Measurements from ENCODE around the gene FEN1. TPM values are rescaled to one million over a fixed set of nuclear protein-coding genes. Genes with fewer than 3 reads are reported as not detected.

The FEN1 gene
- polyA plus RNA-seq, 3 donors from 2014 or later, result 20.3 to 31.3 (median 24.6) TPM

DNA sequence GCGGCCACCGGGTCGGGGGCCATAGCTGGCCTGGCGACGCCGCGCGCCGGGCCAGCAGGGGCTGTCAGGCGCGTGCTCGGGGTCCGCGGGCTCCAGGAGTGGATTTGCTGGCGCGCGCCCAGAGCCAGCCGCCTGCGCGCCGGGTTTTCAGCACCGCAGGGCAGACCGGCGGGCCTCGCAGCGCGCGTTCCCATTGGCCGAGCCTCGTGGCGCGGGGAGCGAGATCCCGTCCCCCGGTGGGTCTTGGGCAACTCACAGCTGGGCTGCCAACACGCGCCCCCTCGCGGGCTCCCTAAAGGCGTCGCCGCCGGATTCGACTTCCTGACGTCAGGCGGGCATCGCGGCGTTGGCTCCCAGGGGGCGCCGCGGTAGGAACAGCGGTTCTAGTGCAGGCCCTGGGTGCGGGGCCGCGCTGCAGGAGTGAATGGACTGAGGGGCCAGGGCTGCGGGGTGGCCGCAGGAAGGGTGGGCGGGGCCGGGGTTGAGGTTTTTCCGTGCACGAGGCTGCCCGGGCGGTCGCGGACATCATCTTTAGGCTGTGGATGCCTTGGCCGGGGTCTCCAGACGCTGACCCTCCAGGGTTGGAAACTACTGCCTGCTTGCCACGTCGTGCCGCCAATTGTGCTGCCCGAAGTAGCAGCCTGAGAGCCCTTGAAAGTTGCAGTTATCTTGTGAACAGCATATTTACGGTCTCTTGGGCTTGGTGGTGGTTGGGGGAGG lies 24.2 kb downstream of the FEN1 start, which contains the start of gene FADS1:
Gene FADS1, minus strand, starts transcription at position 268 of the 720 bp plus-strand sequence. Its CDS starts 74 bp downstream, at position 194.
- peaks cover 3 to 4% (median 4%) of the 10 kb centered on the region in 3 donors for H3K27me3 Mint-ChIP-seq (ENCODE audit: low read depth in 3 of 3)
- peak within 1 kb of the TSS; percentile 89 to 96 (median 95) for H3K4me3 Mint-ChIP-seq
- H3K27ac Mint-ChIP-seq, result peak within 1 kb of the TSS; percentile 48 to 93 (median 86)
- no peaks in the 10 kb centered on the region for H3K9me3 Mint-ChIP-seq
- DNase-seq, result peak; percentile 77 to 78 (median 78)
- H3K36me3 Mint-ChIP-seq, result peaks cover 0 to 2% (median 0%) of the 10 kb centered on the region in 3 donors
- H3K4me1 Mint-ChIP-seq, result peaks cover 13 to 22% of the 10 kb centered on the region in 2 donors

DNA sequence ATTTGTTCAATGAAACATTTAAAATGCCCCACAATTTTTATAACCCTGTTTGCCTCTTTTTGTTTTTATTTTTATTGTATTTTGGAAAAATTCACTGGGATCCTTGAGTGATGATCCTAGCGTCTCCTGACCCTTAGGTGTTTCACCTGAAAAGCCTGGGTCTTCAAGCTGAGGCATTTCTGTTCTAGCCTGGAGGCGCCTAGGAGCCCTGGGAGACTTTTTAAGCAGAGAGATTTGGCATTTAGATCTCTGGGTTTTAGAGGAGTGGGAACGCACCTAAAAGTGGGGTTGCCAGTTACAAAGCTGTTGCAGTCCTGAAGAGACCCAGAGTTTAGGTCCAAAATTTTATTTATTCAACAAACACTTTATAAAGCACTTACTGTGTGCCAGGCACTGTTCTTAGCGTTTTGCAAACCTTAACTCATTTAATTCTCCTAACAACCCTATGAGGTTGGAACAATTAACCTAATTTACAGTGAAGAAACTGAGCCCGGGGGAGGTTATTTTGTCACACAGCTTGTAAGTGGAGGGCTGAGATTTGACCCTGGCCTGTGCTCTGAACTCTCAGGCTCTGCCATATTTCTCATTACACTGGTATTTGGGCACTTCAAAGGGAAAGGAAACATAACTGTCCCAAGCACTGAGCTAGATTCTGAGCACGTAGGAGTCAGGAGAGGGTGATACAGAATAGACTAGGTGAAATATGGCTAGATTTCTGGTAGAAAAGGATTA lies 24.9 kb downstream of the FEN1 start:
- Mint-ChIP-seq H3K4me3 (peak overlapping the region; percentile 79 to 95 (median 84)), H3K9me3 (no peaks in the 10 kb centered on the region), H3K27ac (peak overlapping the region in 5 of 6 donors; percentile 37 to 71 (median 65)), H3K27me3 (ENCODE audit: low read depth in 3 of 3) (peaks cover 2 to 4% (median 4%) of the 10 kb centered on the region in 3 donors), H3K4me1 (peaks cover 13 to 22% of the 10 kb centered on the region in 2 donors), H3K36me3 (no peaks in the 10 kb centered on the region)
- no peak for DNase-seq

DNA sequence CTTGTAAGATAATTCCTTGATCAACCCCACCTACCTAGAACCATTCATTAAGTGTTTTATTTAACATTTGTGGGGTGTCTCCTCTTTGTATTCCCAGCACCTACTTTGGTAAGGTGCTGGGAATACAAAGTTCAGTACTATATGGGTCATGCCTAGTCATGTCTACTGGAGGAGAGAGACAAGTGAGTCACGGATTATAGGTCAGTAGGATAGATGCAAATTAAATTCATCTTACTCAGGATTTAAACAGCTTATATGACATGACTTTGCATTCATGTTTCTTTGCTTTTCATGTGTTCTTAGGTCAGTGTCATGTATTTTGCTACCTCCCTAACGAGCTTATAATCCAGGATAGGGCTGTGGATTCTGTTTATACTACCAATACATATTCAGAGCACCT lies 27.5 kb downstream of the FEN1 start:
- peaks cover 2 to 4% (median 2%) of the 10 kb centered on the region in 3 donors for H3K27me3 Mint-ChIP-seq (ENCODE audit: low read depth in 3 of 3)
- no peak overlapping the region for H3K4me3 Mint-ChIP-seq
- H3K4me1 Mint-ChIP-seq, result peaks cover 9 to 15% of the 10 kb centered on the region in 2 donors
- no peak overlapping the region for H3K27ac Mint-ChIP-seq
- no peaks in the 10 kb centered on the region for H3K9me3 Mint-ChIP-seq
- DNase-seq, result no peak
- H3K36me3 Mint-ChIP-seq, result no peaks in the 10 kb centered on the region

DNA sequence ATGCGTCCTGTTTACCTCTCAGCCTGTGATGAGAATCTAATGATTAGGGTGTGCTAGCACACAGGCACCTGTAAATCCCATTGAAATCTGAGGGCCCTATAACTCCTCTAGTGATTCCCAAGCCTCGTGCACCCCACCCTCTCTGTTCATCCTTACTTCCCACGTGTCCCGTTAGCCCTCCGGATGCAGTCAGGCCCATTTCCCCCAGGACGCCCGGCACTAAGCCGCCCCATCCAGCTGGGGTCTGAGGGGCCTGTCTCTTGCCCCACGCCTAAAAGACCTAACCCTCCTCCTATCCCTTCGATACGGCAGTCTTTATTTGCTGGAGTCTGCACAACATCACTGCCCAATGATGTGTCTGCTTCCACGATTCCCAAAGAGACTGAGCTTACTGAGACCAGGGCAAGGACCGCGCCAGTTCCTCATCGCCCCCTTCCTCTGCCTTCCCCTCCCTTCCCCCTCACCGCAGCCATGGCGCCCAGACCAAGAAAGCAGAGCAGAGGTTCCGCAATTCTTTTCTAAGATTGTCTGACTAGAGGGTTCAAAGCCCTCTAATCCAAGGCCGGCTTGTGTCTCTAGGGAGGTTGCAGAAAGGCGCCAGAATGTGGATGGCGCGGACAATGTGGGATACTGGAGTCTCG lies 34.3 kb downstream of the FEN1 start:
- Mint-ChIP-seq H3K27ac (peak overlapping the region; percentile 60 to 93 (median 82)), H3K4me3 (peak overlapping the region; percentile 90 to 95 (median 92)), H3K9me3 (no peaks in the 10 kb centered on the region), H3K36me3 (no peaks in the 10 kb centered on the region), H3K27me3 (ENCODE audit: low read depth in 3 of 3) (peaks cover 0 to 2% (median 2%) of the 10 kb centered on the region in 3 donors), H3K4me1 (peaks cover 39 to 42% of the 10 kb centered on the region in 2 donors)
- DNase-seq, result peak in 1 of 3 donors; percentile 5

DNA sequence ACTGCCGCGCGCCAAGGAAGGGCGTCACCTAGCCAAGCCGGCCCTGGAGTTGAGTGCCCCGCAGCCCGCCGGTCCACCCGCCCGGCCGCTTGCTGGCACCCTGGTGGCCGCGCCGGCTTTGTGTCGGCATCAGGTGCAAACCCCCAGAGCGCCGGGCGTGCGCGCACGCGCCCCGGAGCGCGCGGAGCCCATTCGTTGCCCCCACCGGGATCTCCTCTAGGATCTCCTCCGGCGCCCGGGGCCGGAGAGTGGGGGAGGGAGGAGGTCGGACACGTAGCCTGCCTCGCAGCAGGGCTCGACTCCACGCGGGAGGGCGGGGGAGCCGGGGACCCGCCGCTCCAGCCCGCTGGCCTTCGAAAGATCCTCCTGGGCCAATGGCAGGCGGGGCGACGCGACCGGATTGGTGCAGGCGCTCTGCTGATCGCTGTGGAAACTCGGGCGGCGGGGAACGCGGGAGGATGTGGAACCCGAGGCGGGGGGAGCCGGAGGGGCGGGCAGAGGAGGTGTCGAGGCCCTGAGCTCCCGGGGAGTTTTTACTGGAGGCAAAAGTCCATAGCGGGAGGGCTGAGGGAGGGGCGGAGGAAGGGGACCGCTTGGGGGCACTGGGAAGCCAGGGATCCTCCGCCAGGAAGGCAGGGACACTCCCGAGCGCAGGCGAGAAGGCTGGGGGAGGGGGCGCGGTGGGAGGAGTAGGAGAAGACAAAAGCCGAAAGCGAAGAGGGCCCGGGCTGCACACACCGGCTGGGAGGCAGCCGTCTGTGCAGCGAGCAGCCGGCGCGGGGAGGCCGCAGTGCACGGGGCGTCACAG lies 35.1 kb downstream of the FEN1 start, which contains the start of gene FADS2:
Gene FADS2, plus strand, starts transcription at position 730 of the 808 bp plus-strand sequence. CDS start 91 bp downstream, outside the sequence.
- H3K27ac Mint-ChIP-seq, result peak within 1 kb of the TSS; percentile 60 to 94 (median 82)
- H3K4me3 Mint-ChIP-seq, result peak within 1 kb of the TSS; percentile 90 to 95 (median 92)
- H3K36me3 Mint-ChIP-seq, result no peaks in the 10 kb centered on the region
- H3K27me3 Mint-ChIP-seq (ENCODE audit: low read depth in 3 of 3), result peaks cover 0 to 2% (median 2%) of the 10 kb centered on the region in 3 donors
- DNase-seq, result peak; percentile 77 to 82 (median 78)
- H3K4me1 Mint-ChIP-seq, result peaks cover 45 to 46% of the 10 kb centered on the region in 2 donors
- H3K9me3 Mint-ChIP-seq, result no peaks in the 10 kb centered on the region

DNA sequence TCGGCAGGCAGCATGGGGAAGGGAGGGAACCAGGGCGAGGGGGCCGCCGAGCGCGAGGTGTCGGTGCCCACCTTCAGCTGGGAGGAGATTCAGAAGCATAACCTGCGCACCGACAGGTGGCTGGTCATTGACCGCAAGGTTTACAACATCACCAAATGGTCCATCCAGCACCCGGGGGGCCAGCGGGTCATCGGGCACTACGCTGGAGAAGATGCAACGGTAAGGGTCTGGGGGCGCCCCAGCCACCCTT lies 35.6 kb downstream of the FEN1 start:
- Mint-ChIP-seq H3K27ac (peak overlapping the region; percentile 48 to 94 (median 82)), H3K9me3 (no peaks in the 10 kb centered on the region), H3K4me3 (peak overlapping the region; percentile 90 to 95 (median 92)), H3K27me3 (ENCODE audit: low read depth in 3 of 3) (peaks cover 0 to 2% (median 2%) of the 10 kb centered on the region in 3 donors), H3K4me1 (peaks cover 50 to 52% of the 10 kb centered on the region in 2 donors), H3K36me3 (no peaks in the 10 kb centered on the region)
- no peak for DNase-seq

DNA sequence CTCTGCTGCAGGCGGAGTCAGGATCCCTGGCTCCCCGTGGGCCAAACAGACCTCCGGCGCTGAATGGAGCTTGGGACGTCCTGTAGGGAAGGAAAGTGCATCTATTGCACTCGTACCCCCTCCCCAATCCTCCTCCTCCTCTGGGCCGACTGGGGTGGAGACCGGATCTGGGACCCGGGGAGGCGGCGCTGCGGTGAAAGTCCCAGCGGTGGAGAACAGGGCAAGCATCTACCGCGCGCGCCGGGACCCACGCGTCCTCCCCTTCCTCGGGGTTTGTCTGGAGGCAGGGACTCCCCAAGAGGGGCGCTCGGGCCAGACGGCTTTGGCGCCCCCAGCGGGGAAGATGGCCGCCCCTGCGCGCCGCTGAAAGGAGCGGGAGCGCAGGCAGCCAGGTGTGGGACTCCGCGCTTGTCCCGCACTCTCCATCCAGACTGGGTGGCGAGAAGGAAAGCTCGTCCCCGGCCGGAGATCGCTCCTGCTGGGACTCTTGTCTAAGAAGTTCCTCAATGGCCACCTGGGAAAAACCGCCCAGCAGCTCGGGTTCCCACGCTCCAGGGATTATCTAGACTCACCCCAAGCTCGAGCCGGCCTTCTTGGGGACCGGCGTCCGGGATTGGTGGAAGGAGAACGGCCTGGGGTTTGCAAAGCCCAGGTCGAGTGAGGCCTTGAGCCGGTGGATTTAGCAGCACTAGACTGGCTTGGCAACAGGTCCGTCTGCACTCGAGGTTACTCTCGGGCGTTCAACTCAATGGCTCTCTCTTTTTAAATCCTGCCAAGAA lies 36.1 kb downstream of the FEN1 start:
- peak overlapping the region; percentile 48 to 94 (median 82) for H3K27ac Mint-ChIP-seq
- H3K27me3 Mint-ChIP-seq (ENCODE audit: low read depth in 3 of 3), result peaks cover 0 to 3% (median 2%) of the 10 kb centered on the region in 3 donors
- H3K4me1 Mint-ChIP-seq, result peaks cover 56 to 57% of the 10 kb centered on the region in 2 donors
- no peaks in the 10 kb centered on the region for H3K9me3 Mint-ChIP-seq
- H3K4me3 Mint-ChIP-seq, result peak overlapping the region; percentile 90 to 95 (median 92)
- no peaks in the 10 kb centered on the region for H3K36me3 Mint-ChIP-seq
- DNase-seq, result peak; percentile 44 to 50 (median 48)

DNA sequence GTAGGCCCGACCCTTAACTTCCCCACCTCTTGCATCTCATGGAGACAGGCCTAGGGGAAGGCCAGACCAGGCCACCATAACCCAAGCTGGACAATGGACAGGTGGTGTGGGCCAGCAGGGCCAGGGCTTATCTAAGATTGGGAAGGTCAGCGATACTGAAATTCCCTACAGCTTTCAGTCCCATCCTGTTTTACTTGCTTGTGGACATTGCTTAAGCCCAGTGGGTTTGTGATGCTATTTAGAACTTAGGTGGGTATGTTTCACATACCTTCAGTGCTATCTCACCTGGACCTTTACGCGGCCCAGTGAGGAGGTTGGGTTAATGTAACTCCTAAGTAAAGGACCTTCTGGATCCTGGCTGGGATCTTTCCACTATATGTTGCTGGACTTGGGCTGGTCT lies 37.1 kb downstream of the FEN1 start:
- Mint-ChIP-seq H3K36me3 (no peaks in the 10 kb centered on the region), H3K4me1 (peaks cover 65 to 67% of the 10 kb centered on the region in 2 donors), H3K27me3 (ENCODE audit: low read depth in 3 of 3) (peaks cover 0 to 6% (median 2%) of the 10 kb centered on the region in 3 donors), H3K9me3 (no peaks in the 10 kb centered on the region), H3K27ac (peak overlapping the region in 4 of 6 donors; percentile 0 to 94 (median 75)), H3K4me3 (peak overlapping the region; percentile 90 to 95 (median 92))
- DNase-seq, result no peak

DNA sequence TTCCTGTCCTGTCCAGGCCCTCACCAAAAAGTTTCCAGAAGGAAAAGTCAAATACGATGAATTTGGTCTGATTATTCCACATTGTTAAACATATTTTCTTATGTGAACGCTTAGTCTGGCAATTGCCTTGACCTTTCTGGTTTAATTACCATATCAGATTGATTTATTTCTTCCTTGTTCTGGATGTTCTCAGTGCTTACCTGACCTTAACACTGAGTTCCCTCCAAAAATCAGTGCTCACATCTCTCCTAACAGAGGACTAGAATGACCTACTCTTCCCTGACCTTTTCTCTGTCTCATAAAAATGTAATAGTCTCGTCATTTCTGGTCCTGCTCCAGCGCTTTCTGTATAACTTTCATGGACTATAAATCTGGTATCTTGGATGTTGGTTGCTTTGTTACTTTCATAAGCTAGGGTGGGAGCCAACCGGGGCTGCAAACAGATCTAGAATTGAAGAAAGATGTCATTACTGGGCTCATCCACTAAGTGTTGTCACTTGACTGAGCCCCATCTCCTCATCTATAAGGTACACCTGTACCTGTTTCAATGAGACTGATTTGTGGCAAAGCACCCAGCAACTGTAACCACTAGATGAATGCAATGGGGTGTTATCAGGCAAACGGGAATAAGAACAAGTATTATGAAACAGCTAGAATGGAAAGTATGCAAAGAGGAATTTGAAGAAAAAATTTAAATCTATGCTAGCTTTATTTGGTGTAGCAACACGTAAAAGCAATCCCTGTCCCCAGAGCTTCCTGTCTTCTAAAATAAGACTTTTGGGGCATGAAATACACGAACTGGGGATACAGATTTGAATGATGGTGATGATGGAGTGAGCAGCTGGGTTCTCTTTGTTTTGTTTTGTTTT lies 37.8 kb downstream of the FEN1 start:
- DNase-seq, result no peak
- H3K4me3 Mint-ChIP-seq, result peak overlapping the region; percentile 18 to 93 (median 90)
- no peaks in the 10 kb centered on the region for H3K36me3 Mint-ChIP-seq
- peak overlapping the region; percentile 24 to 97 (median 76) for H3K27ac Mint-ChIP-seq
- no peaks in the 10 kb centered on the region for H3K9me3 Mint-ChIP-seq
- peaks cover 71 to 73% of the 10 kb centered on the region in 2 donors for H3K4me1 Mint-ChIP-seq
- peaks cover 0 to 6% (median 4%) of the 10 kb centered on the region in 3 donors for H3K27me3 Mint-ChIP-seq (ENCODE audit: low read depth in 3 of 3)

DNA sequence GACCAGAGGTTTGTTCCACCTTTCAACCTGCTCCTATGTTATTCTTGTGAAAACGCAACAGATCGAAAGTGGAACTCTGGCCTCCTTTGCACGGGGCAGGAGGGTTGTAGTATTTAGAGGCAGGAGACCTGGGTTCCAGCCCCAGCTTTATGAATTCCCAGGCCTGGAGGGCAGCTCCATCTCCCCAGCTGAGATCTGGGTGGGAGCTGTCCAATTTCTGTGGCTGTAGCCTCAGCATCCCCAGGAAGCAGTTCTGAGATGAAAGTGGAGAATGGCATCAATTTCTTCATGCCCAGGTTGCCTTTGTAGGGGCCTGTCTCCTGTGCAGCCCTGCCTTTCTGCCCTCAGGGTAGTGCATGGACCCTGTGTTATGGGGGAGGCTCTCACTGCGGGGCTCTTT lies 39.5 kb downstream of the FEN1 start:
- Mint-ChIP-seq H3K4me1 (peaks cover 80% of the 10 kb centered on the region in 2 donors), H3K9me3 (no peaks in the 10 kb centered on the region), H3K36me3 (no peaks in the 10 kb centered on the region), H3K27ac (peak overlapping the region; percentile 55 to 97 (median 95)), H3K4me3 (peak overlapping the region in 1 of 5 donors; percentile 11), H3K27me3 (ENCODE audit: low read depth in 3 of 3) (peaks cover 0 to 6% (median 4%) of the 10 kb centered on the region in 3 donors)
- DNase-seq, result no peak

DNA sequence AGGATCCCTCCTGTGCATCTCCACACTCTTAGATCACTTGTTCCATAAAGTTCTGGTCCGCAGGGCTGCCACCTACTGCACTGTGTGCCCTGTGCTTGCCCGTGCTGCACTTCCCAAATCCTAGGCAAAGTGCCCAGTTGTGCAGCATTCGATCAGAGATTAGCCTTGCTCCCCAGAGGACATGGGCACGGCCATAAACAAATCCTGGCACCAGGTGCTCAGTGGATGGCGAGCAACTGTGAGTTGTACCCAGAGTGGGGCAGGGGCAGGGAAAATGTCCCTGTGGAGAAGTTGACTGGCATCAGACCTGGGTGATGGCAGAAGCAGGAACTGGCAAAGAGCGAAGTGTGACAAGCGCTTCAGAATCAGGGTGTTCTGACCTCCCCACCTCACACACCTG lies 40.0 kb downstream of the FEN1 start:
- H3K36me3 Mint-ChIP-seq, result no peaks in the 10 kb centered on the region
- H3K9me3 Mint-ChIP-seq, result no peaks in the 10 kb centered on the region
- H3K4me1 Mint-ChIP-seq, result peaks cover 79% of the 10 kb centered on the region in 2 donors
- H3K27ac Mint-ChIP-seq, result peak overlapping the region; percentile 55 to 97 (median 96)
- H3K27me3 Mint-ChIP-seq (ENCODE audit: low read depth in 3 of 3), result peaks cover 0 to 6% (median 3%) of the 10 kb centered on the region in 3 donors
- no peak for DNase-seq
- H3K4me3 Mint-ChIP-seq, result no peak overlapping the region

Data from immature natural killer cell (primary cell).